Activated CD4-positive, alpha-beta T cell treated with anti-CD3 and anti-CD28 coated beads for 36 hours (primary cell): ENCODE results near the gene ASB13. TPM values are rescaled to one million over a fixed set of nuclear protein-coding genes. Genes with fewer than 3 reads are reported as not detected.

Experiments used
- ATAC-seq: fragments of 200-7000 bp; cut with Tn5 transposase; one replicate; pipeline ENCODE4 v1.10.0; 2021; ENCODE audit warnings: mild to moderate bottlenecking, moderate library complexity
- CTCF ChIA-PET: fragments of 350-600 bp; sonication (Branson Sonifier 250); formaldehyde crosslinking; loops from one replicate; lab custom pipeline; 2021; ENCODE audit warnings: antibody characterized with exemption; lab: Charles Lee
- POLR2A ChIA-PET: fragments of 350-600 bp; sonication (Branson Sonifier 250); formaldehyde crosslinking; loops from one replicate; lab custom pipeline; 2021; ENCODE audit warnings: antibody characterized with exemption, inconsistent platforms; lab: Charles Lee
- DNase-seq: peaks from one replicate; pipeline ENCODE4 v3.0.0-alpha.2; 2020
- H3K27ac Mint-ChIP-seq: one replicate; pipeline ENCODE4 v1.8.0; 2021; ENCODE audit warnings: mixed read lengths
- H3K27me3 Mint-ChIP-seq: one replicate; pipeline ENCODE4 v1.8.0; 2021; ENCODE audit warnings: mixed read lengths
- H3K36me3 Mint-ChIP-seq: one replicate; pipeline ENCODE4 v1.8.0; 2021; ENCODE audit warnings: low read depth, mixed read lengths
- H3K4me1 Mint-ChIP-seq: one replicate; pipeline ENCODE4 v1.8.0; 2021; ENCODE audit warnings: mixed read lengths
- H3K4me3 Mint-ChIP-seq: one replicate; pipeline ENCODE4 v1.8.0; 2021; ENCODE audit warnings: mild to moderate bottlenecking, moderate library complexity, mixed read lengths
- H3K9me3 Mint-ChIP-seq: one replicate; pipeline ENCODE4 v1.8.0; 2021; ENCODE audit warnings: low read depth, mixed read lengths
- intact Hi-C, 2 experiments: fragments of 100-400 bp; cut with DNase I in 1 of 2; cut with micrococcal nuclease in 1 of 2; formaldehyde crosslinking; loops; one replicate each; pipeline versions ENCODE4 v1.14.2 to v1.15.1; 2022 to 2024; cut with DNase I, micrococcal nuclease
- total RNA-seq, 2 experiments: library from RNA; stranded (reverse); gene quantifications; one replicate each; pipeline ENCODE4 v1.2.3, GENCODE V29; 2021

Gene ASB13
- total RNA-seq, 2 experiments from 2014 or later = 6.4 to 9.8 TPM

- Mint-ChIP-seq H3K27me3 (peaks cover 2% of the 10 kb centered on the region), H3K9me3 (peaks cover 8% of the 10 kb centered on the region), H3K27ac (no peak overlapping the region), H3K36me3 (no peaks in the 10 kb centered on the region), H3K4me1 (peaks cover 8% of the 10 kb centered on the region), H3K4me3 (no peak overlapping the region)
- ChIA-PET POLR2A (no interaction called here), CTCF (no interaction called here)
- DNase-seq (no peak), ATAC-seq (no peak)
- intact Hi-C loops = no loop called here
Measured at GRCh38 chr10:5670662-5671375, 4.4 kb upstream of the ASB13 start.

- POLR2A ChIA-PET = no interaction called here
- ATAC-seq (no peak), DNase-seq (no peak)
- H3K4me3 Mint-ChIP-seq = no peak overlapping the region
- H3K9me3 Mint-ChIP-seq = peaks cover 7% of the 10 kb centered on the region
- intact Hi-C loops = no loop called here
- peaks cover 2% of the 10 kb centered on the region for H3K27me3 Mint-ChIP-seq
- H3K36me3 Mint-ChIP-seq = no peaks in the 10 kb centered on the region
- CTCF ChIA-PET = interaction anchor here (0.7 to 1.0 kb wide), 3 partner anchors 8 to 46 kb away, joined by 3 read pairs; partner anchors contain the start of gene TASOR2
- H3K4me1 Mint-ChIP-seq = peaks cover 11% of the 10 kb centered on the region
- no peak overlapping the region for H3K27ac Mint-ChIP-seq
Measured at GRCh38 chr10:5669604-5670003, 3.2 kb upstream of the ASB13 start.

GRCh38 chr10:5668429-5668828 lies 2.0 kb upstream of the ASB13 start:
- peaks cover 2% of the 10 kb centered on the region for H3K27me3 Mint-ChIP-seq
- no peak overlapping the region for H3K4me3 Mint-ChIP-seq
- CTCF ChIA-PET = interaction anchor here (1.0 to 1.1 kb wide), 2 partner anchors 10 to 18 kb away, joined by 3 to 4 read pairs; no protein-coding TSS in a partner anchor
- POLR2A ChIA-PET = no interaction called here
- DNase-seq = no peak
- intact Hi-C loops = no loop called here
- ATAC-seq = no peak
- no peaks in the 10 kb centered on the region for H3K36me3 Mint-ChIP-seq
- H3K27ac Mint-ChIP-seq = no peak overlapping the region
- no peaks in the 10 kb centered on the region for H3K9me3 Mint-ChIP-seq
- peaks cover 11% of the 10 kb centered on the region for H3K4me1 Mint-ChIP-seq

GRCh38 chr10:5666841-5667630 lies 641 bp upstream of the ASB13 start:
- H3K4me3 Mint-ChIP-seq = peak overlapping the region; percentile 82
- no peaks in the 10 kb centered on the region for H3K36me3 Mint-ChIP-seq
- intact Hi-C loops = loop anchor here (1.0 to 2.0 kb wide), 2 partner anchors 17 to 18 kb away; partner anchors contain the start of gene TASOR2 (in 2 of the 2)
- no peaks in the 10 kb centered on the region for H3K9me3 Mint-ChIP-seq
- peak; percentile 11 for ATAC-seq
- H3K27ac Mint-ChIP-seq = peak overlapping the region; percentile 71
- H3K4me1 Mint-ChIP-seq = peaks cover 11% of the 10 kb centered on the region
- peak; percentile 22 for DNase-seq
- CTCF ChIA-PET = interaction anchor here (0.9 to 1.0 kb wide), 2 partner anchors 16 to 20 kb away, joined by 4 read pairs; no protein-coding TSS in a partner anchor
- POLR2A ChIA-PET = interaction anchor here (0.7 kb wide), 1 partner anchor 38 kb away, joined by 3 read pairs; no protein-coding TSS in a partner anchor
- H3K27me3 Mint-ChIP-seq = no peaks in the 10 kb centered on the region

GRCh38 chr10:5665373-5666007 lies 905 bp downstream of the ASB13 start:
- intact Hi-C loops = loop anchor here (1.0 to 2.0 kb wide), 2 partner anchors 19 kb away; partner anchors contain the start of gene TASOR2 (in 2 of the 2)
- no peaks in the 10 kb centered on the region for H3K36me3 Mint-ChIP-seq
- H3K27ac Mint-ChIP-seq = peak overlapping the region; percentile 30
- ATAC-seq (no peak), DNase-seq (no peak)
- CTCF ChIA-PET = interaction anchor here (0.8 to 1.4 kb wide), 2 partner anchors 23 to 42 kb away, joined by 3 to 7 read pairs; no protein-coding TSS in a partner anchor
- POLR2A ChIA-PET = no interaction called here
- peak overlapping the region; percentile 82 for H3K4me3 Mint-ChIP-seq
- H3K4me1 Mint-ChIP-seq = peaks cover 11% of the 10 kb centered on the region
- no peaks in the 10 kb centered on the region for H3K27me3 Mint-ChIP-seq
- H3K9me3 Mint-ChIP-seq = no peaks in the 10 kb centered on the region

GRCh38 chr10:5663692-5664427 lies 2.5 kb downstream of the ASB13 start:
- Mint-ChIP-seq H3K27me3 (no peaks in the 10 kb centered on the region), H3K36me3 (no peaks in the 10 kb centered on the region), H3K4me1 (peaks cover 21% of the 10 kb centered on the region), H3K4me3 (no peak overlapping the region), H3K9me3 (no peaks in the 10 kb centered on the region), H3K27ac (no peak overlapping the region)
- intact Hi-C loops = no loop called here
- ChIA-PET CTCF (interaction anchor here (0.8 kb wide), 1 partner anchor 171 kb away, joined by 4 read pairs; no protein-coding TSS in a partner anchor), POLR2A (no interaction called here)
- ATAC-seq (no peak), DNase-seq (no peak)

- H3K27me3 Mint-ChIP-seq = no peaks in the 10 kb centered on the region
- ChIA-PET CTCF (interaction anchor here (0.8 kb wide), 1 partner anchor 172 kb away, joined by 4 read pairs; no protein-coding TSS in a partner anchor), POLR2A (interaction anchor here (0.6 to 0.7 kb wide), 2 partner anchors 26 to 462 kb away, joined by 3 to 5 read pairs; no protein-coding TSS in a partner anchor)
- intact Hi-C loops = no loop called here
- no peak for DNase-seq
- no peak overlapping the region for H3K4me3 Mint-ChIP-seq
- H3K36me3 Mint-ChIP-seq = no peaks in the 10 kb centered on the region
- H3K9me3 Mint-ChIP-seq = no peaks in the 10 kb centered on the region
- H3K27ac Mint-ChIP-seq = no peak overlapping the region
- peaks cover 21% of the 10 kb centered on the region for H3K4me1 Mint-ChIP-seq
- ATAC-seq = no peak
Measured at GRCh38 chr10:5662708-5663579, 3.5 kb downstream of the ASB13 start.

GRCh38 chr10:5661043-5661442 lies 5.4 kb downstream of the ASB13 start:
- no peak overlapping the region for H3K27ac Mint-ChIP-seq

GRCh38 chr10:5659702-5660528 lies 6.5 kb downstream of the ASB13 start:
- ChIA-PET CTCF (interaction anchor here (1.4 kb wide), 1 partner anchor 30 kb away, joined by 7 read pairs; no protein-coding TSS in a partner anchor), POLR2A (no interaction called here)
- Mint-ChIP-seq H3K4me1 (peaks cover 34% of the 10 kb centered on the region), H3K27ac (no peak overlapping the region), H3K27me3 (no peaks in the 10 kb centered on the region), H3K9me3 (no peaks in the 10 kb centered on the region), H3K4me3 (no peak overlapping the region), H3K36me3 (no peaks in the 10 kb centered on the region)
- DNase-seq (peak; percentile 38), ATAC-seq (peak; percentile 70)
- intact Hi-C loops = no loop called here

More at GRCh38 chr10:5661043-5661442, 5.4 kb downstream of the ASB13 start:
- ATAC-seq (no peak), DNase-seq (no peak)
- Mint-ChIP-seq H3K4me3 (no peak overlapping the region), H3K9me3 (no peaks in the 10 kb centered on the region), H3K36me3 (no peaks in the 10 kb centered on the region), H3K27me3 (no peaks in the 10 kb centered on the region), H3K4me1 (peaks cover 29% of the 10 kb centered on the region)
- ChIA-PET CTCF (interaction anchor here (0.5 to 1.4 kb wide), 3 partner anchors 32 to 299 kb away, joined by 3 to 7 read pairs (median 3); no protein-coding TSS in a partner anchor), POLR2A (no interaction called here)
- intact Hi-C loops = no loop called here
